CD4-positive, alpha-beta memory T cell (primary cell): Measurements from ENCODE around the gene MAGOH. TPM values are rescaled to one million over a fixed set of nuclear protein-coding genes. Genes with fewer than 3 reads are reported as not detected.

Source experiments
- CTCF ChIA-PET: fragments of 350-600 bp; sonication (Branson Sonifier 250); formaldehyde crosslinking; loops from one replicate; lab custom pipeline; 2021; ENCODE audit warnings: inconsistent platforms; ENCODE audit not compliant: partially characterized antibody; lab: Charles Lee
- POLR2A ChIA-PET: fragments of 350-600 bp; sonication (Branson Sonifier 250); formaldehyde crosslinking; loops from one replicate; lab custom pipeline; 2021; ENCODE audit not compliant: partially characterized antibody; lab: Charles Lee
- DNase-seq, 5 donors: peaks; one replicate each; pipeline versions ENCODE4 v3.0.0 to v3.0.0-alpha.2; 2020 to 2022; ENCODE audit warnings: mixed read lengths in 1 of 5
- H3K27ac ChIP-seq: one replicate; pipeline ENCODE4 v1.7.0; 2013; ENCODE audit warnings: low read depth, low read length
- H3K27me3 ChIP-seq: 2 replicates; pipeline ENCODE4 v1.7.0; 2013; ENCODE audit warnings: mild to moderate bottlenecking, low read length, moderate library complexity; ENCODE audit not compliant: insufficient read depth
- H3K36me3 ChIP-seq: 2 replicates; pipeline ENCODE4 v1.7.0; 2013; ENCODE audit warnings: mild to moderate bottlenecking, low read length, moderate library complexity; ENCODE audit not compliant: insufficient read depth
- H3K4me1 ChIP-seq: 2 replicates; pipeline ENCODE4 v1.7.0; 2013; ENCODE audit warnings: mild to moderate bottlenecking, low read length, moderate library complexity; ENCODE audit not compliant: insufficient read depth
- H3K4me3 ChIP-seq, 2 donors: one replicate each; pipeline ENCODE4 v1.7.0; 2013; ENCODE audit warnings: low read length in 2 of 2, mild to moderate bottlenecking in 1 of 2
- H3K9me3 ChIP-seq, 2 donors: one replicate each; pipeline ENCODE4 v1.7.0; 2013; ENCODE audit warnings: low read length in 2 of 2, control low read depth in 1 of 2; ENCODE audit not compliant: control insufficient read depth in 1 of 2
- H3K27ac Mint-ChIP-seq, 7 donors: one replicate each; pipeline ENCODE4 v1.8.0; 2020 to 2021; ENCODE audit warnings: mixed read lengths in 7 of 7, mild to moderate bottlenecking in 6 of 7, inconsistent platforms in 3 of 7, moderate library complexity in 3 of 7
- H3K27me3 Mint-ChIP-seq, 2 donors: one replicate each; pipeline ENCODE4 v1.8.0; 2020 to 2021; ENCODE audit warnings: mixed read lengths in 2 of 2
- H3K36me3 Mint-ChIP-seq, 2 donors: one replicate each; pipeline ENCODE4 v1.8.0; 2020 to 2021; ENCODE audit warnings: mixed read lengths in 2 of 2, inconsistent platforms in 1 of 2, mild to moderate bottlenecking in 1 of 2
- H3K4me1 Mint-ChIP-seq, 4 donors: one replicate each; pipeline ENCODE4 v1.8.0; 2020 to 2021; ENCODE audit warnings: mixed read lengths in 4 of 4, mild to moderate bottlenecking in 1 of 4
- H3K4me3 Mint-ChIP-seq, 8 donors: one replicate each; pipeline ENCODE4 v1.8.0; 2020 to 2021; ENCODE audit warnings: mixed read lengths in 8 of 8, mild to moderate bottlenecking in 7 of 8, moderate library complexity in 6 of 8, inconsistent platforms in 3 of 8
- H3K9me3 Mint-ChIP-seq, 8 donors: one replicate each; pipeline ENCODE4 v1.8.0; 2020 to 2021; ENCODE audit warnings: mixed read lengths in 8 of 8, mild to moderate bottlenecking in 5 of 8, inconsistent platforms in 3 of 8, moderate library complexity in 1 of 8
- intact Hi-C: fragments of 100-400 bp; cut with micrococcal nuclease; formaldehyde crosslinking; loops from one replicate; pipeline ENCODE4 v1.15.1; 2023
- polyA plus RNA-seq, 2 donors: library from polyadenylated mRNA; unstranded; fragments of 300-500 nt; fragmentation: Illumina TruSeq; gene quantifications; one replicate each; pipeline ENCODE4 v1.2.3, GENCODE V29; 2021
- total RNA-seq, 2 experiments: library from RNA; stranded (reverse); gene quantifications; one replicate each; pipeline ENCODE4 v1.2.3, GENCODE V29; 2021

The MAGOH gene
- total and polyA plus RNA-seq, 4 experiments from 2014 or later = 46.7 to 104 (median 60.1) TPM

DNA sequence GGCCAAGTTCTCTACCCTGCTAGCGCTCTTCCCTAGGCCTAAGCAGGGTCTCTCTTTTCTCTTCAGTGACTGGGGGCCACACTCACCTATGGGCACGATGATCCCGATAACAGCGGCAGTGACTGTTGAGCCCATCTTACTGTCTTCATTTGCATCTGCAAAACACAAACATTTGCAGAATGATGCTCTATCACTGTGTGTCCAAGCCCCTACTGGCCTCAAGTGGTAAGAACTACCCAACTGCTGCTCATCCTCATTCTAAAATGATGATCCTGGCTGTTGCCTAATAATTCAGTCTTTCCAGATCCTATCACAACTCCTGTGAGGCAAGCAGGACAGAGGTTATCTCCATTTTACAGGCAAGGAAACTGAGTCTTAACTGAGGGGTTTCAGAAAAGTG is 16.7 kb upstream of the MAGOH start:
- H3K36me3 Mint-ChIP-seq = peaks cover 16 to 45% of the 10 kb centered on the region in 2 donors
- no peaks in the 10 kb centered on the region for H3K9me3 Mint-ChIP-seq
- Histone ChIP-seq H3K9me3 (no peaks in the 10 kb centered on the region), H3K4me3 (no peak overlapping the region), H3K27me3 (no peaks in the 10 kb centered on the region), H3K4me1 (no peaks in the 10 kb centered on the region), H3K27ac (no peak overlapping the region), H3K36me3 (no peaks in the 10 kb centered on the region)
- H3K27me3 Mint-ChIP-seq = no peaks in the 10 kb centered on the region
- DNase-seq = no peak
- POLR2A ChIA-PET = no interaction called here
- H3K4me3 Mint-ChIP-seq = no peak overlapping the region
- intact Hi-C loops = no loop called here
- CTCF ChIA-PET = interaction anchor here (1.4 kb wide), 1 partner anchor 23 kb away, joined by 5 read pairs; no protein-coding TSS in a partner anchor
- H3K27ac Mint-ChIP-seq = no peak overlapping the region
- H3K4me1 Mint-ChIP-seq = no peaks in the 10 kb centered on the region

DNA sequence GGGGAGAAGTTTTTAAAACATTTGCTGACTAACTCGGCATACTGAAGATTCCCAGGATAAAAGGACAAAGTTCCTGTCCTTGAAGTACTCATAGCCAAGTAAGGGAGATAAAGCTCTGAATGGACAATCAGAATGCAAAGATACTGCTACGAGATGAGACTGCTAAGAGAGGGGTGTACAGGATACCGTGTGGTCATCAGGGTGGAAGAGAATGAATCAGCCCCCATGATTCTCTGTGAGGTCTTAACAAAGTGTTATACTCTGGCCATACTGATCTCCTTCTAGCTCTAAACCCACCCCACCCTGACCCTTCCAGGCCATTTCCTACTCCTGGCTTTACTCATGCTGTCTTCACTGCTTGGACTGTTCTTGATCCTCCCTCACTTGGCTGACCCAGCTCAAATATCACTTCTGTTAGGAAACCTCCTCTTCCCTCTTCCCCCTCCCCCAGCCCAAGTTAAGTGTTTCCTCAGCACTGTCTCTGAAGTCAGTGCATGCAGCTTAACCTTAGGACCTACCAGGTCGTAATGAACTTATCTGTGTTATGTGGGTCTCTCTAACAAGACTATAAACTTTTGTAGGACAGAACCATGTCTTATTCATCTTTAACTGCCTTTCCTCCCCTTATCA is 15.8 kb upstream of the MAGOH start:
- H3K4me1 ChIP-seq = no peaks in the 10 kb centered on the region
- ChIA-PET CTCF (interaction anchor here (1.4 kb wide), 1 partner anchor 24 kb away, joined by 5 read pairs; no protein-coding TSS in a partner anchor), POLR2A (no interaction called here)
- no peaks in the 10 kb centered on the region for H3K27me3 Mint-ChIP-seq
- no peak overlapping the region for H3K4me3 ChIP-seq
- no peaks in the 10 kb centered on the region for H3K9me3 ChIP-seq
- no peak overlapping the region for H3K4me3 Mint-ChIP-seq
- no peaks in the 10 kb centered on the region for H3K27me3 ChIP-seq
- H3K9me3 Mint-ChIP-seq = no peaks in the 10 kb centered on the region
- peaks cover 11 to 43% of the 10 kb centered on the region in 2 donors for H3K36me3 Mint-ChIP-seq
- no peak overlapping the region for H3K27ac ChIP-seq
- no peaks in the 10 kb centered on the region for H3K4me1 Mint-ChIP-seq
- peak overlapping the region in 1 of 7 donors; percentile 55 for H3K27ac Mint-ChIP-seq
- no peak for DNase-seq
- no peaks in the 10 kb centered on the region for H3K36me3 ChIP-seq
- intact Hi-C loops = no loop called here

DNA sequence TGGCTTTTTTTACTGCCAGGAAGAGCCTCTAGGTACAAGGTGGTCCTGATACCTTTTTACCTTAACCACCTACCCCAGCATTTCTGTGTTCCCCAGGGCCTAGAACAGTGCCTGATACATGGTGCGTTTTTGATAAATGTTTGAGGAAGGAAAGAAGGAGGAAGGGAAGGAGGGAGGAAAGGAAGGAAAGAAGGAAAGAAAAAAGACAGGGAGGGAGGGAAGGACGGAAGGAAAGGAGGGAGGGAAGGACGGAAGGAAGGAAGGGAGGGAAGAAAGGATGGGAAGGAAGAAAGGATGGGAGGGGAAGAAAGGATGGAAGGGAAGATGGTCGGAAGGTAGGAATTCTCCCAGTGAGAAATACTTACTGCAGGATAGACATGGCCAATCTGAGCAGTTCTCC is 12.0 kb upstream of the MAGOH start:
- H3K27ac ChIP-seq = no peak overlapping the region
- Mint-ChIP-seq H3K4me1 (no peaks in the 10 kb centered on the region), H3K9me3 (no peaks in the 10 kb centered on the region), H3K27me3 (no peaks in the 10 kb centered on the region), H3K4me3 (no peak overlapping the region), H3K36me3 (peaks cover 11 to 27% of the 10 kb centered on the region in 2 donors), H3K27ac (no peak overlapping the region)
- ChIA-PET POLR2A (no interaction called here), CTCF (interaction anchor here (1.3 kb wide), 1 partner anchor 28 kb away, joined by 3 read pairs; no protein-coding TSS in a partner anchor)
- H3K27me3 ChIP-seq = no peaks in the 10 kb centered on the region
- no peak for DNase-seq
- intact Hi-C loops = no loop called here
- no peaks in the 10 kb centered on the region for H3K9me3 ChIP-seq
- H3K4me1 ChIP-seq = no peaks in the 10 kb centered on the region
- no peak overlapping the region for H3K4me3 ChIP-seq
- H3K36me3 ChIP-seq = no peaks in the 10 kb centered on the region

DNA sequence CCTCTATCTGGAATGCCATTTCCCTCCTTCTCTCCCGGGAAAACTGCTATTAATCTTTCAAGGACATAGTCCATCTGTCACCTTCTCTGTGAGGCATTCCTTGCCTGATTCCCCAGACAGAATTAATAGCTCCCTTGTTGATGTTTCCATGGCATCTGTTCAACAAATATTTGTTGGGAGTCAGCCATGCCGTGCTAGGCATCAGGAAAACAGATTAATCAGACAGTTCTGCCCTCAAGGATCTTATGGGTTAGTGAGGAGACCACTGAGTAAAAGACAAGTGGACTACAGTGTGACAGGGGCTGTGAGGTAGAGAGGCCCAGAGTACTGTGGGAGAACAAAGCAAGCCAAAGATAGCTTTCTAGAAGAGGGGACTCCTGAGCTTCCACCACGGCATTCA is 11.4 kb upstream of the MAGOH start:
- H3K36me3 ChIP-seq = no peaks in the 10 kb centered on the region

DNA sequence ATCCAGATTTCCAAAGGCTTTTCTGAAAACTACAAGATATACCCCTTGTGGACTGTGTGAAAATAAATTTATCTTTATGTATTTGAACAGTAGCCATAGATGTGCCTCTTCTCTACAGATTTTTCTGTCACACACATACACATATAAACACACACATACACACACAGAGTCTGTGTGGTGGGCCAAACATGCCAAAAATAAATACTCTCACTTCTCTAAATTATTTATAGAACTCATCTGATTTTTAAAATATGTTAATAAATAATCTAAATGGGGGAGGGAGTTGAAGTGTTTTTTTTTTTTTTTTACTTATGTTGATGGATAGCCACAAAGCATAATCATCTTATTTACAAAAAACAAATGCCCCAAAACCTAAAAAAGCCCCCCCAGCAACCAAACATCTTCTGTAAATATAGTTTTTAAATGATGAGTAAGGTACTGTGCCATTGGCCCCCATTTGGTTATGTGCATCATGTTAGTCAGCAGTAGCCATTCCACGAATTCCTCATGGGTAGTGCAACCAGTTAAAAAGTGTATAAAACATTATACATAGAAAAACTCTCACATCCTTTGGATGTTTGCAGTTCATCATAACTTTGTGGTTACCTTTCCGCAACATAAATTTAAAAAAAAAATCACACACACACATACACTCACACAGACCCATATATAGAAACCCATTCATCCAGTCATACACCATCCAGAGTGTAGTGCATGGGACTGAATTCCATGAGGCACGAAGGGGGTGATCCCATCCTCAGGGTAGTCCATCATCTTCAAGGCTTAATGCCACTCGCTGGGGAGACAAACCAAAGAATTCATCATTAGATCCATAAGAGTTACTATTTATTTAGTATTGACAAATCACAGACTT is 8.2 kb upstream of the MAGOH start:
- Mint-ChIP-seq H3K27ac (no peak overlapping the region), H3K36me3 (peaks cover 5 to 15% of the 10 kb centered on the region in 2 donors), H3K4me1 (no peaks in the 10 kb centered on the region), H3K4me3 (no peak overlapping the region), H3K27me3 (no peaks in the 10 kb centered on the region), H3K9me3 (no peaks in the 10 kb centered on the region)
- intact Hi-C loops = no loop called here
- Histone ChIP-seq H3K27ac (no peak overlapping the region), H3K4me3 (no peak overlapping the region), H3K36me3 (no peaks in the 10 kb centered on the region), H3K4me1 (no peaks in the 10 kb centered on the region), H3K27me3 (no peaks in the 10 kb centered on the region), H3K9me3 (no peaks in the 10 kb centered on the region)
- DNase-seq = no peak
- POLR2A ChIA-PET = interaction anchor here (1.0 kb wide), 1 partner anchor 8 kb away, joined by 3 read pairs; the partner anchor contains the start of gene MAGOH
- CTCF ChIA-PET = no interaction called here

More for the DNA sequence above, 11.4 kb upstream of the MAGOH start:
- H3K4me3 ChIP-seq = no peak overlapping the region
- DNase-seq = no peak
- H3K4me3 Mint-ChIP-seq = no peak overlapping the region
- no peaks in the 10 kb centered on the region for H3K9me3 ChIP-seq
- peaks cover 10 to 27% of the 10 kb centered on the region in 2 donors for H3K36me3 Mint-ChIP-seq
- no peaks in the 10 kb centered on the region for H3K9me3 Mint-ChIP-seq
- no peaks in the 10 kb centered on the region for H3K27me3 Mint-ChIP-seq
- ChIA-PET CTCF (interaction anchor here (1.3 kb wide), 1 partner anchor 29 kb away, joined by 3 read pairs; no protein-coding TSS in a partner anchor), POLR2A (no interaction called here)
- no peaks in the 10 kb centered on the region for H3K27me3 ChIP-seq
- no peaks in the 10 kb centered on the region for H3K4me1 ChIP-seq
- no peaks in the 10 kb centered on the region for H3K4me1 Mint-ChIP-seq
- H3K27ac Mint-ChIP-seq = no peak overlapping the region
- intact Hi-C loops = no loop called here
- H3K27ac ChIP-seq = no peak overlapping the region

DNA sequence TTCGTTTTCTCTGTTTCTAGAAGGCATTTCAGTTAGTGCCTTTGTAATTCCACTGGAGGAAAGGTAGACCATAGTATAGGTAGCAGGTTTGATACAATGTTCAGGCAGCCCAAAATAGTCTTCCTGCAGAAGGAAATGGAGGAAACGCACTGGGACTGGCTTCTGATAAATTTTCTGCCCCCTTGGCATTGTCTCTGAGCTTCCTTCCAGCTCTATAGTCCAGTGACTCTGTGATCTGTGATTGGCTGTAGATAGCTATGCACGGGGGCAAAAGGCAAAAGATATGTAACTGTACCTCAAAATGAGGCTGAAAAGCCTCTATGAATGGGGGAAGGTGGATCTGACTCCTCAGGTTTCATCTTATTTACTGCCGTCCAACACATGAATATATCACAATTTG is 5.8 kb upstream of the MAGOH start:
- Mint-ChIP-seq H3K27me3 (no peaks in the 10 kb centered on the region), H3K4me3 (no peak overlapping the region), H3K9me3 (no peaks in the 10 kb centered on the region), H3K36me3 (peaks cover 0 to 4% of the 10 kb centered on the region in 2 donors), H3K27ac (peak overlapping the region in 2 of 7 donors; percentile 39 to 48), H3K4me1 (peaks cover 0 to 2% (median under 1%) of the 10 kb centered on the region in 4 donors)
- no peak for DNase-seq
- intact Hi-C loops = no loop called here
- H3K4me1 ChIP-seq = peaks cover 1% of the 10 kb centered on the region
- H3K9me3 ChIP-seq = no peaks in the 10 kb centered on the region
- ChIA-PET CTCF (no interaction called here), POLR2A (no interaction called here)
- no peak overlapping the region for H3K27ac ChIP-seq
- no peaks in the 10 kb centered on the region for H3K36me3 ChIP-seq
- no peak overlapping the region for H3K4me3 ChIP-seq
- H3K27me3 ChIP-seq = no peaks in the 10 kb centered on the region

DNA sequence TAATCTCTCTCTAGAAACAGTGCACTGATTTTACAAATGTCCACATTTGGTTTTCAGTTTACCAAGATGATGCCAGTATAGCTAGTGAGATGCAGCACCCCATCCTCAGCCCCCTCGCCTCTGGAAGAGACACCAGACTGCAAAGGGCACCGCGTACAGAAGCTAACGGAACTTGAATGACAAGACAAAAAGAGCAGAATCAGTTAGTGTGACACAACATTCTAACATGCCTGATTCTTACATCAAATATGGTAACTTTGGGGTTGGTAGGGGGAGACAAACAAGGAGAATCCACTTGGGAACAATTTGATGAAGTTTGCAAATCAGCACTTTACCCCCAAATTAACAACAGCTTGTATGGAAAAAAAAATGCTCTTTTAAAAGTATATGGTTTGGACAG is 4.1 kb upstream of the MAGOH start:
- POLR2A ChIA-PET = no interaction called here

More for the DNA sequence above, 4.1 kb upstream of the MAGOH start:
- Mint-ChIP-seq H3K4me1 (peaks cover 11 to 19% (median 15%) of the 10 kb centered on the region in 4 donors), H3K4me3 (no peak overlapping the region), H3K36me3 (peaks cover 0 to 13% of the 10 kb centered on the region in 2 donors), H3K9me3 (peaks cover 0 to 3% (median 0%) of the 10 kb centered on the region in 8 donors), H3K27me3 (no peaks in the 10 kb centered on the region), H3K27ac (no peak overlapping the region)
- intact Hi-C loops = no loop called here
- Histone ChIP-seq H3K4me1 (peaks cover 14% of the 10 kb centered on the region), H3K9me3 (no peaks in the 10 kb centered on the region), H3K27me3 (no peaks in the 10 kb centered on the region), H3K27ac (no peak overlapping the region), H3K36me3 (no peaks in the 10 kb centered on the region), H3K4me3 (no peak overlapping the region)
- no peak for DNase-seq
- CTCF ChIA-PET = no interaction called here
